ENCODE data around the gene SLC30A4. TPM values are rescaled to one million over a fixed set of nuclear protein-coding genes. Genes with fewer than 3 reads are reported as not detected.
"Not testable (repeated sequence)": the region's sequence is repeated elsewhere in the genome, so short reads cannot be mapped to it uniquely, and the experiment has no call there.

SLC30A4 gene
- polyA plus RNA-seq, 3 donors = 0.05 to 0.21 (median 0.17) TPM

- WGBS (ENCODE audit: insufficient coverage) = no CpG with 5 or more reads among the region's 4 CpGs
- Histone ChIP-seq H3K9me3 (replicated peaks in 1 of 2; ENCODE audit: control insufficient read depth in 1 of 2, insufficient read depth in 1 of 2, low read length in 2 of 2) (no peaks in the 10 kb centered on the region), H3K4me2 (replicated peaks; ENCODE audit: extremely low read depth, low read length, poor library complexity, severe bottlenecking) (no peak overlapping the region), H3K27ac (ENCODE audit: low read depth in 1 of 2, low read length in 2 of 2) (no peak overlapping the region), H4K20me1 (ENCODE audit: insufficient read depth, low read length) (no peaks in the 10 kb centered on the region), H3K4me1 (ENCODE audit: control insufficient read depth in 1 of 2, insufficient read depth in 2 of 2, low read length in 2 of 2) (no peaks in the 10 kb centered on the region), H2AFZ (ENCODE audit: insufficient read depth, low read depth, low read length, poor library complexity, severe bottlenecking) (no peak overlapping the region), H3K4me3 (replicated peaks in 1 of 3; ENCODE audit: low read depth in 2 of 3, low read length in 3 of 3) (no peak overlapping the region), H3K27me3 (ENCODE audit: control insufficient read depth in 2 of 2, insufficient read depth in 2 of 2, low read length in 2 of 2) (no peaks in the 10 kb centered on the region), H3K9ac (ENCODE audit: insufficient read depth, low read length, poor library complexity, severe bottlenecking) (no peak overlapping the region), H3K79me2 (ENCODE audit: insufficient read depth, low read length) (no peaks in the 10 kb centered on the region), H3K36me3 (replicated peaks in 1 of 2; ENCODE audit: control insufficient read depth in 1 of 2, insufficient read depth in 2 of 2, low read length in 2 of 2) (no peaks in the 10 kb centered on the region)
- intact Hi-C loops (cut with micrococcal nuclease) = no loop called here
- Mint-ChIP-seq H3K4me1 (no peaks in the 10 kb centered on the region), H3K27me3 (ENCODE audit: low read depth in 3 of 3) (peaks cover 0 to 14% (median 3%) of the 10 kb centered on the region in 3 donors), H3K27ac (no peak overlapping the region), H3K4me3 (no peak overlapping the region), H3K9me3 (no peaks in the 10 kb centered on the region), H3K36me3 (no peaks in the 10 kb centered on the region)
- no peak for DNase-seq
- no peak for TF ChIP-seq CTCF (IDR thresholded peaks at IDR 0.05)
Observed at GRCh38 chr15:45510758-45511280, 11.7 kb downstream of the SLC30A4 start.

- H2AFZ ChIP-seq (ENCODE audit: insufficient read depth, low read depth, low read length, poor library complexity, severe bottlenecking); H3K4me2 ChIP-seq (replicated peaks; ENCODE audit: extremely low read depth, low read length, poor library complexity, severe bottlenecking); H3K4me3 Mint-ChIP-seq; H3K9me3 ChIP-seq (replicated peaks in 1 of 2; ENCODE audit: control insufficient read depth in 1 of 2, insufficient read depth in 1 of 2, low read length in 2 of 2); H3K36me3 ChIP-seq (replicated peaks in 1 of 2; ENCODE audit: control insufficient read depth in 1 of 2, insufficient read depth in 2 of 2, low read length in 2 of 2); H3K27me3 ChIP-seq (ENCODE audit: control insufficient read depth in 2 of 2, insufficient read depth in 2 of 2, low read length in 2 of 2); H3K4me1 Mint-ChIP-seq; H3K36me3 Mint-ChIP-seq; H3K4me3 ChIP-seq (replicated peaks in 1 of 3; ENCODE audit: low read depth in 2 of 3, low read length in 3 of 3); DNase-seq; H3K9me3 Mint-ChIP-seq; H3K79me2 ChIP-seq (ENCODE audit: insufficient read depth, low read length); H3K27me3 Mint-ChIP-seq (ENCODE audit: low read depth in 3 of 3); H3K9ac ChIP-seq (ENCODE audit: insufficient read depth, low read length, poor library complexity, severe bottlenecking); H3K27ac ChIP-seq (ENCODE audit: low read depth in 1 of 2, low read length in 2 of 2); H3K27ac Mint-ChIP-seq; intact Hi-C loops (cut with micrococcal nuclease); H3K4me1 ChIP-seq (ENCODE audit: control insufficient read depth in 1 of 2, insufficient read depth in 2 of 2, low read length in 2 of 2); H4K20me1 ChIP-seq (ENCODE audit: insufficient read depth, low read length): not testable (repeated sequence)
- WGBS (ENCODE audit: insufficient coverage) = 90% methylated on average over 2 of the region's 6 CpGs
Observed at GRCh38 chr15:45507143-45507542, 15.4 kb downstream of the SLC30A4 start.
